ENCODE data around the gene ASB4.
A peak's percentile ranks its signal among the peaks of the same experiment; 100 is the strongest.
"Not testable (repeated sequence)": the region's sequence is repeated elsewhere in the genome, so short reads cannot be mapped to it uniquely, and the experiment has no call there.

ASB4 gene

DNA sequence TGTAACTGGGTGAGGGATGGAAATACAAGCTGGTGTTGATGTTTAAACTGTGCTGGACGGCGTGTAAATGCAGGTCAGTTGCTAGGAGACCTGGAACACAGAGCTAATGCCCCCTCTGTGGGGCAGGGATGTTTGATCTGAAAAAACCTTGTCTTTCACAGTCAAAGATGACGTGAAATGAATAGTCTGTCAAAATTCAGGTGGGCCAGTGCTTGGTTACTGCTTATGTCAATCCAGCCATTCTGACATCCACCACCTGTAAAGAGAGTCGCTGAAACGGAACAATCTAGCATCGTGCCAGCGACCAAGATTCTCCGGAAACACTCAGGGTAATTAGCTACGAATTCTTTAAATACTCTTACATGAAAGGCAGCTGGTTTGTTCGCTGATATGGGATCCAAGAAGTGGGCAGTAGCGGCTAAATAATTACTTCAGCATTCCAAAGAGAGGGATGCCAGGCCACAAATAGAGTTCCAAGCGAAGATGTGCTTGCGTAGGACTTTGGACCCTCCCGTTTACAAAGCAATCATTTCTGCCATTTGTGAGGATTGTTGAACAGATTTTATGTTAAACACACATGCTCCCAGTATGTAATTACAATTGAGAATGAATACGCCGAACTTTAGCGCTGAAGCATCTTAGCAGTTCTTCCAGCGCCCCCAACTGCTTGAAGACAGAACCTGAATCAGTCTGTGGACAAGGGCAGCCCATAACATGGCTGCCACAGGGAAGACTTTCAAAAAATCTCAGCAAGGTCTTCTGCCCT, 7.3 kb upstream of the ASB4 start:
- peak; percentile 64 for DNase-seq (ENCODE audit: low spot score)

- DNase-seq (ENCODE audit: low spot score): no peak
Observed at GRCh38 chr7:95479992-95480624, 5.6 kb upstream of the ASB4 start.

- DNase-seq (ENCODE audit: low spot score): no peak
Observed at GRCh38 chr7:95481271-95482165, 4.2 kb upstream of the ASB4 start.

- DNase-seq (ENCODE audit: low spot score): no peak
Observed at GRCh38 chr7:95482424-95482823, 3.3 kb upstream of the ASB4 start.

DNA sequence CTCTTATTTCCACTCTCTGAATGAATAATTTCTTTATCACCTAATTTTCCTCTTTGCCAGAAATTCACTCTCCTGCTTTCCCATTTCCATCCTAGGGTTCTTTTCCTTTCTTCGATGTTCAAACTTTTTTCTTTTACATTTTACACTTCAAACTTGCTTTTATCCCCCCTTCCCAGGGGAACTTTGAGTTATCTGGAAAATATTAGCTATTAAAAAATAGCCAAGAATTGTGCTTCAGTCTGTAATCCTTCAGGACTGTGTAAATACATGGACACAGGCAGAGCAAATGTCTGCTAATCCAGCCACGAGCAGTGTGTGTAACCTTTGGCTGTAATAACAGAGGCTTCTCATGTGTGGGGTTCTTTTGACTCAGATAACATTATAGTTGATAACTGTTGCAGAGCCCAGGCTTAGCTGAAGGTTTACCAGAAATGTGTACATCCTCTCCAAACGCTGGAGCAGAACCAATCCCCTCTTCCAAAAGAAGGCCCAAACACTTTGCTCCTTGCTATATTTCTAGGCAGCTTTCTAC, 4.6 kb downstream of the ASB4 start:
- no peak for DNase-seq (ENCODE audit: low spot score)

DNA sequence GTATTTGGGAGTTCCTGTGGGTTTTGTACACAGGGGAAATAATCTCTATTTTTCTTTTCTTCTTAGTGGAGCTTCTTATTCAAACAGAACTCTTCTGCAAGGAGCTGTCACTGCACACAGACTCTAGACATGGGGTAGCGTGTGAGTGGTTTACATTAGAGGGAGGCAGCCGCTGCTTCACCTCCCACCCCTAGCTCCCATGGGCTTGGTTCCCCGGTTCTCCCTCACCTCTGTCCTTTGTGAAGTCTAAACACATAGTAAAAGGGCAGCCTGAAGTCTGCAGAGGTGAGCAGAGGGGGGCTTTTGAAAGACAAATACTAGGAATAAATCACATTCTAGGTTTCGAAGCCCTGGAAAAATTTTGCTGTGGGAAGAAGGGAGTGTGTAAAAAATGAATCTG, 5.5 kb downstream of the ASB4 start:
- no peak for DNase-seq (ENCODE audit: low spot score)

DNA sequence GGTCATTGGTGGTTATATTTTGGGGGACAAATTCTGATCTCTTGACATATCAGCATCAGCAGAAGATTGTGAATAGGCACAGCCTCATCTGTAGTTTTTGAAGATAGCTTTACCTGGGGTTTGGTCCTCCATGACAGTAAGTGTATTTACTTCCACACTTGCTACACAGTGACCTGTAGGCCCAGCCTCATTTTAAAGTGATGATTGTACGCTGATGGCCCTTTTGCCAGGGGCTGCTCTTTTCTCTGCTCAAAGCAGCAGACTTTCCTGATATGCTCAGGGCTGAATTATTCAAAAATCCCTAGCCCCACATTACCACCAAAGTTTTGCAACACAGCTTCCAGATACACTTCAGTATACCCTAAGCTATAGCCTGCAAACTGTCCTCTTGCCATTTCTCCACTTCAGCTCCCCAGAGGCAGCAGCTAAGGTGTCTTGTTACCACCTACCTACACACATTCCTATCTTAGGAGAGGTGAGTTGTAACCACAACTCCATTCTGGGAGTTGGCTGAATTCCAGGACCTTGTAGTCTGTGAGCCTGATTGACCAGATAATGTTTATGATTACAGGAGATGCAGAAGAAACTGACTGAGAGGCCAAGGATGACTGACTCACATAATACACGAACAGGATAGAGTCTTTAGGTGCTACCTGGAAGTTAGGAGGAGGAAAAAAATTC, 6.0 kb downstream of the ASB4 start:
- DNase-seq (ENCODE audit: low spot score): no peak

DNA sequence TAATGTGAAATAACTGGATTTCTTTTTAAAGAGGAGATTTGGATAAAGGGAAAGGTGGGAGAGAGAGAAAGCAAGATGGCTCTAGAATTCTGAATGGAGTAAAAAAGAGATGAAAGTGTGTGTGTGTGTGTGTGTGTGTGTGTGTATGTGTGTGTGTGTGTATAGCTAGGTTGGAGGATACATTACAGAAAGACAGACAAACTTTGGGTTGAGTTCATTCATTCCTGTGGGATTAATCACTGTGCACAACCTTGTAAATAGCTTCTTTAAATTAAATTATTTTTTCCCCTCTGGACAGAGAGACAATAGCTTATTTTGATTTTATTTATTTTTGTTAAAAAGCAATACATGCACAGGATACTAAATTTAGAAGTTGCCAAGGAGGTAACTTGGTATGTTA, 7.5 kb downstream of the ASB4 start:
- DNase-seq (ENCODE audit: low spot score): no peak

DNA sequence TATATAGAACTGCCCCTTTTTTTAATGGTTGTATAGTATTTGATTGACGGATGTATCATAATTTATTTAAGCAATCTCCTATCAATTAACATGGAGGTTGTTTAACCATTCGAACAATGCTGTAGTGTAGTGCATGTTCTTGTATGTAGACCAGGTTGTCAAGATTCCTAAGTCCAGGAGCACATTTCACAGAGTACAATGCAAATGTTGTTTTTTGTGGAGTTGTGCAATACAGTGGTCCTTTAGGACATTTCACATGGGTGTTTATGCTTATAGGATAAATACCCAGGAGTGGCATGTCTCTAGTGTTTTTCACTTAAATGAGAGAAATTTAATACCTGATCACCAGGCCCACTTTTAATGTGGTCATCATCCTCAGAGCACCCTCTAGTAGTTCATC, 8.1 kb downstream of the ASB4 start:
- DNase-seq (ENCODE audit: low spot score): no peak

GRCh38 chr7:95501261-95501832, 15.6 kb downstream of the ASB4 start:
- no peak for DNase-seq (ENCODE audit: low spot score)

- DNase-seq (ENCODE audit: low spot score): no peak
Observed at GRCh38 chr7:95502403-95502802, 16.7 kb downstream of the ASB4 start.

DNA sequence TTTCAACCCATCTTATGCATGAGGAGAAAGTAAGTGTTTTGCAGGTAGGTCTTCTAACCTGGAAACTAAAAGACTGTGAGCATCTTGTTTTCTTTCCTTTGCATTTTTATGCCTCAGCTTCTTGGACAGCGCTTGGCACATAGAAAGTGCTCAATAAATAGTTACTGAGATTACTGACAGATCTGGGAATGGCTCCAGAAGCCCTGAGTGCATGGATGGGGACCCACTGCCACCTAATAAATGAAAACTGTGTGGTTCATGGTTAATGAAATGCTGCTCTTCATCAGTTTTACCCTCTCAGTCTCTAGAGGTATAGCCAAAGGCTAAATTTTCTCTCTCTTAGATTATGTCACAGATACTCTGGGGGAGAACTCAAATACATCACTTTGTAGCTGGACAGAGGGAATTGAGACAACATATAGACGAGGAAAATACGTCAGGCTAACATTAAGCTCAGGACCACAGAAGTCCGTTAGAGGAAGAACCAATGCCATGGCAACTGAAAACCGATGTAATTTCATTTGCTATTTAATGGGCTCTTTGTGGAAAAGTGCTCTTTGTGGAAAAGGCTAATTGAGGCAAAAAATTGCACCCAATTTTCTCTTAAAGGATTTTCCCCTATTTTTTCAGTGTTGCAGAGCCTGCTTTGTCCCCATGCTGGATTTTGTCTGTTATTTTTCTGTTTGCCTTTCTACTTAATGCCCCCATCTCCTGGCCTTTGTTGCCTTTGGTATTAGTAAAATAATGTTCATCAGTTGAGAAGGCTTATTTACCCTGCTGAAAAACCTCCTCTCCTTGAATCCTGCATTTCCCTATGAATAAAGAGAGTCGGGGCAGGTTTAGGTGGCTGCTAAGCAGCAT, 17.8 kb downstream of the ASB4 start:
- no peak for DNase-seq (ENCODE audit: low spot score)

GRCh38 chr7:95504132-95504588, 18.4 kb downstream of the ASB4 start:
- not testable (repeated sequence) for DNase-seq (ENCODE audit: low spot score)

- DNase-seq (ENCODE audit: low spot score): no peak
Observed at GRCh38 chr7:95508780-95509179, 23.0 kb downstream of the ASB4 start.

- peak; percentile 75 for DNase-seq (ENCODE audit: low spot score)
Observed at GRCh38 chr7:95509199-95509598, 23.5 kb downstream of the ASB4 start.

DNA sequence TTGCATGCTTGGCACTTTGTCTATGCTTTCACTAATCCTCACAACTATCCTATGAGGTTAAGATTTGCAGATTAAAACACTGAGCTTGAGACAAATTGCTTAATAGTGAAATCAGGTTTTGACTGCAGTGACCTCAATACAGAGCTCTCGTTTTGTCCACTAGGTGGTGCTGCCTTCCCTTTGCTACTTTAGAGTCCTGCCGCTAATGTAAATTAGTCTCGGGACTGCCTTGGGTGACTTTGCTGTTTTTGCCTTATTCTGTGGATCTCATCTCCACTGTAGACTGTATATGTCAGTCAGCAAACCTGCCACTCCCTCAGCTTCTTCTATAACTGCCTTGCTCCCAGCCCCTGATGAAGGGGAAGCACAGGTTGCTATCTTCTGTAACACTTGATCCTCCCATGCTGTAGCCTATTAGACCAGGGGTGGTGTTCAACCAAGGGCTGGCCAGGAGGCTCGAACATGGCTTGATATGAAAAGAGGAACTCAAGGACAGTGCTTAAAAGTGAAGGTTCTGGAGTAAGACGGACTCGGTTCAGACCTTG, 26.0 kb downstream of the ASB4 start:
- peak; percentile 86 for DNase-seq (ENCODE audit: low spot score)

DNA sequence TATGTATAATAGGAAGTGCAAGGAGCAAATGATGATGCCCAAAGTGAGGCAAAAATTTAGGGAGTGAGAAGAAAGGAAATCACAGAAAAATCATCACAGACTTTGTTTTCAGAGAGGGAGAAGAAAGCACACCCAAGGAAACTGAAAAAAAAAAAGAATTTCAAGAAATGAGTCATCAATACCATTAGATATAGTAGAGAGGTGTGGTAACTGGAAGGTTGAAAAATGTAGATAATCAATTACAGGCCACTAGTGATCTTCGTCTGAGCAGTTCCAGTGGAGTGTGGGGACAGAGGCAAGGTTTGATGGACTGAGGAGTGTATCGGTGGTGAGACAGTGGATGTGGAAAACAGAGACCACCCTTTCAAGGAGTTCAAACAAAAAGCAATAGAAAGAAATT, 31.7 kb downstream of the ASB4 start:
- no peak for DNase-seq (ENCODE audit: low spot score)

GRCh38 chr7:95517870-95518269, 32.1 kb downstream of the ASB4 start:
- DNase-seq (ENCODE audit: low spot score): no peak

DNA sequence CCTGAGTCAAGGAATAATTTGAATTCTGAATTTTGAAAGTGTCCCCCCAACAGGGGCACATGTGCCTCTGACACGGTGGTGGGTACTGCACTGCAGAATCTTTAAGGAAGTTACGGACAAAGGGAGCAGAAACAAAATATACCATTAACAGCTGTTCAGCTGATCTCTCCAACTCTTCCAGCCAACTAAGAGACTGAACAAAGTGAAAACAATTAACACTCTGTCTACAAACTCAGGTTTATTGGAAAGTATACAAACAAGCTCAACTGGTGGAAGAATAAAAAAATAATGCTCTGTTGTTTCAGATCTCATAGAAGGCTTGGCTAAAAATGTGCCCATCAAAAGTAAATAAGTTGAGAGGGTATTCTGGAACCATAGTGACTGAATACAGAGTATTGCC, 34.4 kb downstream of the ASB4 start:
- DNase-seq (ENCODE audit: low spot score): no peak

- DNase-seq (ENCODE audit: low spot score): no peak
Observed at GRCh38 chr7:95525503-95525902, 39.8 kb downstream of the ASB4 start.

Measured in putamen (tissue), 1 donor.